ENCODE results near the gene CDK1.

GRCh38 chr10:60777696-60778213 lies 523 bp upstream of the CDK1 start:
- TF ChIP-seq CTCF (IDR thresholded peaks at IDR 0.05) = no peak
- no peak for TF ChIP-seq EZH2 (IDR thresholded peaks at IDR 0.05; ENCODE audit: borderline replicate concordance, insufficient read depth, low read depth, low read length, poor library complexity, severe bottlenecking)

All from B cell (primary cell).